Trophoblast cell (in vitro differentiated cells and primary cell): ENCODE results near the gene VPS16.

Experiments
- DNase-seq, 2 donors: peaks; one replicate each; pipeline ENCODE4 v3.0.0-alpha.2; 2016
- H2AFZ ChIP-seq: 2 replicates; pipeline ENCODE4 v1.6.1; 2013; ENCODE audit warnings: low read length, moderate library complexity, mild to moderate bottlenecking; ENCODE audit not compliant: insufficient read depth, poor library complexity
- H2AK5ac ChIP-seq: 2 replicates; pipeline ENCODE4 v1.6.1; 2013; ENCODE audit warnings: mild to moderate bottlenecking, low read length
- H2BK120ac ChIP-seq: 2 replicates; pipeline ENCODE4 v1.6.1; 2013; ENCODE audit warnings: low read length, mild to moderate bottlenecking, moderate library complexity; ENCODE audit not compliant: insufficient read depth, poor library complexity
- H2BK12ac ChIP-seq: 2 replicates; pipeline ENCODE4 v1.6.1; 2013; ENCODE audit warnings: mild to moderate bottlenecking, low read length, moderate library complexity
- H2BK5ac ChIP-seq: 2 replicates; pipeline ENCODE4 v1.6.1; 2013; ENCODE audit warnings: low read length, low read depth, moderate library complexity, mild to moderate bottlenecking; ENCODE audit not compliant: poor library complexity
- H3K14ac ChIP-seq: 2 replicates; pipeline ENCODE4 v1.6.1; 2013; ENCODE audit warnings: mild to moderate bottlenecking, low read length
- H3K18ac ChIP-seq: 2 replicates; pipeline ENCODE4 v1.6.1; 2013; ENCODE audit warnings: mild to moderate bottlenecking, low read length
- H3K23ac ChIP-seq: 2 replicates; pipeline ENCODE4 v1.6.1; 2013; ENCODE audit warnings: low read length
- H3K27ac ChIP-seq: 2 replicates; pipeline ENCODE4 v1.5.1; 2013; ENCODE audit warnings: low read depth, mild to moderate bottlenecking, inconsistent platforms, low read length, moderate library complexity
- H3K27me3 ChIP-seq: 2 replicates; pipeline ENCODE4 v1.6.1; 2013; ENCODE audit warnings: inconsistent platforms, mild to moderate bottlenecking, low read length, moderate library complexity; ENCODE audit not compliant: insufficient read depth
- H3K36me3 ChIP-seq, 2 experiments: 1 replicate in 1 of 2; 2 replicates in 1 of 2; pipeline ENCODE4 v1.6.1; 2013; ENCODE audit warnings: low read length in 2 of 2, mild to moderate bottlenecking in 2 of 2, moderate library complexity in 1 of 2; ENCODE audit not compliant: insufficient read depth in 2 of 2, control insufficient read depth in 1 of 2
- H3K4ac ChIP-seq: 2 replicates; pipeline ENCODE4 v1.6.1; 2013; ENCODE audit warnings: low read depth, mild to moderate bottlenecking, low read length, moderate library complexity
- H3K4me1 ChIP-seq, 2 experiments: 1 replicate in 1 of 2; 2 replicates in 1 of 2; pipeline ENCODE4 v1.6.1; 2013; ENCODE audit warnings: low read length in 2 of 2, mild to moderate bottlenecking in 2 of 2, moderate library complexity in 1 of 2; ENCODE audit not compliant: insufficient read depth in 2 of 2, control insufficient read depth in 1 of 2
- H3K4me2 ChIP-seq: 2 replicates; pipeline ENCODE4 v1.6.1; 2013; ENCODE audit warnings: inconsistent platforms, mild to moderate bottlenecking, low read length, moderate library complexity
- H3K4me3 ChIP-seq: 2 replicates; pipeline ENCODE4 v1.5.1; 2013; ENCODE audit warnings: mild to moderate bottlenecking, low read depth, low read length, inconsistent platforms
- H3K79me1 ChIP-seq: one replicate; pipeline ENCODE4 v1.6.1; 2013; ENCODE audit warnings: low read length
- H3K79me2 ChIP-seq: 2 replicates; pipeline ENCODE4 v1.6.1; 2013; ENCODE audit warnings: low read length, mild to moderate bottlenecking; ENCODE audit not compliant: control insufficient read depth, insufficient read depth, poor library complexity
- H3K9ac ChIP-seq: 2 replicates; pipeline ENCODE4 v1.6.1; 2013; ENCODE audit warnings: mild to moderate bottlenecking, low read length
- H3K9me3 ChIP-seq: 2 replicates; pipeline ENCODE4 v1.6.1; 2013; ENCODE audit warnings: low read depth, mild to moderate bottlenecking, control low read depth, inconsistent platforms, low read length; ENCODE audit not compliant: insufficient read depth
- H4K12ac ChIP-seq: 2 replicates; pipeline ENCODE4 v1.6.1; 2013; ENCODE audit warnings: low read depth, mild to moderate bottlenecking, low read length, moderate library complexity
- H4K8ac ChIP-seq: 2 replicates; pipeline ENCODE4 v1.6.1; 2013; ENCODE audit warnings: low read depth, mild to moderate bottlenecking, low read length, moderate library complexity
- H4K91ac ChIP-seq: one replicate; pipeline ENCODE4 v1.6.1; 2013; ENCODE audit warnings: low read depth, mild to moderate bottlenecking, low read length, moderate library complexity
- WGBS: extraction: QIAGEN DNeasy Blood & Tissue Kit; methylation state at CpG from one replicate; pipeline ENCODE4 v1.1.7; 2013; ENCODE audit warnings: missing lambda C conversion rate; ENCODE audit not compliant: insufficient read length, insufficient coverage; ENCODE audit errors: extremely low coverage; 5-methylcytosine and 5-hydroxymethylcytosine counted together

Gene VPS16

DNA sequence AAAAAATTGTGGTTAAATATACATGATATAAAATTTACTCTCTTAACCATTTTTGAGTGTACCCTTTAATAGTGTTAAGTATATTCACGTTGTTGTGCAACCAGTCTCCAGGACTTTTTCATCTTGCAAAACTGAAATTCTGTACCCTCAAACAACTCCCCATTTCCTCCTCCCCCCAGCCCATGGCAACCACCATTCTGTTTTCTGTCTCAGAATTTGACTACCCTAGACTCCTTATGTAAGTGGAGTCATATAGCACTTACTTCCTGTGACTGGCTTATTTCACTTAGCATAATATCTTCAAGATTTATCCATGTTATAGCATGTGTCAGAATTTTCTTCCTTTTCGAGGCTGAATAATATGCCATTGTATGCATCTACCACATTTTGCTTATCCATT, 5.1 kb downstream of the VPS16 start:
- DNase-seq, result no peak
- Histone ChIP-seq H3K18ac (no peak overlapping the region), H3K27me3 (no peaks in the 10 kb centered on the region), H2BK120ac (no peak overlapping the region), H4K12ac (no peak overlapping the region), H2BK12ac (no peak overlapping the region), H3K9ac (no peak overlapping the region), H3K4me3 (no peak overlapping the region), H4K8ac (no peak overlapping the region), H3K4ac (no peak overlapping the region), H3K4me1 (peaks cover 0 to 2% of the 10 kb centered on the region in 2 experiments), H3K27ac (no peak overlapping the region), H3K9me3 (no peaks in the 10 kb centered on the region), H3K36me3 (peaks cover 0 to 3% of the 10 kb centered on the region in 2 experiments), H3K23ac (no peak overlapping the region), H2AFZ (no peak overlapping the region), H4K91ac (no peak overlapping the region), H3K79me2 (no peaks in the 10 kb centered on the region), H2BK5ac (no peak overlapping the region), H3K79me1 (peaks cover 3% of the 10 kb centered on the region), H3K14ac (no peak overlapping the region), H3K4me2 (no peak overlapping the region), H2AK5ac (no peak overlapping the region)
- whole genome bisulfite sequencing, result no CpG with 5 or more reads among the region's 2 CpGs

DNA sequence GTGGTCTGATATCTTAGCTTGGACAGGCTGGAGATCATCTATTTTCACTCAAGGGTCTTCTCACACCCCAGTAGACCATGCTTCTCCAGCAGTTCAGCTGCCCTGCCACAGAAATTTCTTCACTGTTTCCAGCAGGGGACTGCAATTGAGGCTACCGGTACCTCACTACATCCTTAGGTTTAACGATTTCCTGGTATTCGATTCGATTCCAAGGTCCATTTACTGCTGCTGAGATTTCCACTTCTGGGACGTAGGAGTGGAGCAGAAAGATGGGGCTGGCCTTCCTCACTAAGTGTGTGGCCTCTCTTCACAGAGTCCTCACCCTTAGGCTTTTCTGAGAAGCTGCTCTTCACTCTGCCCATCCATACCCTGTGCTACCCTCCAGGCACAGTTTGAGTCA, 6.2 kb downstream of the VPS16 start:
- DNase-seq, result no peak
- no peak overlapping the region for H2BK12ac ChIP-seq
- no CpG with 5 or more reads among the region's 5 CpGs for WGBS

GRCh38 chr20:2847802-2848201, 7.3 kb downstream of the VPS16 start:
- Histone ChIP-seq H2BK12ac (no peak overlapping the region), H3K27me3 (no peaks in the 10 kb centered on the region), H3K18ac (no peak overlapping the region), H2BK5ac (no peak overlapping the region), H3K79me1 (no peaks in the 10 kb centered on the region), H3K4me1 (peaks cover 2 to 3% of the 10 kb centered on the region in 2 experiments), H4K91ac (no peak overlapping the region), H3K4me3 (peak overlapping the region; percentile 51), H3K4me2 (no peak overlapping the region), H2AK5ac (no peak overlapping the region), H3K4ac (no peak overlapping the region), H3K27ac (no peak overlapping the region), H3K79me2 (no peaks in the 10 kb centered on the region), H2AFZ (no peak overlapping the region), H3K14ac (no peak overlapping the region), H4K8ac (no peak overlapping the region), H2BK120ac (no peak overlapping the region), H4K12ac (no peak overlapping the region), H3K9me3 (no peaks in the 10 kb centered on the region), H3K23ac (no peak overlapping the region), H3K36me3 (peaks cover 0 to 3% of the 10 kb centered on the region in 2 experiments), H3K9ac (no peak overlapping the region)
- no peak for DNase-seq
- WGBS, result no CpG with 5 or more reads among the region's 4 CpGs

More for the DNA sequence above, 6.2 kb downstream of the VPS16 start:
- no peaks in the 10 kb centered on the region for H3K9me3 ChIP-seq
- no peak overlapping the region for H3K4me2 ChIP-seq
- no peaks in the 10 kb centered on the region for H3K79me2 ChIP-seq
- H3K4ac ChIP-seq, result no peak overlapping the region
- H2BK5ac ChIP-seq, result no peak overlapping the region
- H3K18ac ChIP-seq, result no peak overlapping the region
- peaks cover 0 to 3% of the 10 kb centered on the region in 2 experiments for H3K36me3 ChIP-seq
- no peak overlapping the region for H3K9ac ChIP-seq
- H3K23ac ChIP-seq, result no peak overlapping the region
- no peaks in the 10 kb centered on the region for H3K79me1 ChIP-seq
- no peaks in the 10 kb centered on the region for H3K4me1 ChIP-seq
- H4K8ac ChIP-seq, result no peak overlapping the region
- no peak overlapping the region for H2AFZ ChIP-seq
- H2AK5ac ChIP-seq, result no peak overlapping the region
- no peak overlapping the region for H4K91ac ChIP-seq
- no peak overlapping the region for H3K27ac ChIP-seq
- no peak overlapping the region for H4K12ac ChIP-seq
- H3K14ac ChIP-seq, result no peak overlapping the region
- H3K27me3 ChIP-seq, result no peaks in the 10 kb centered on the region
- no peak overlapping the region for H3K4me3 ChIP-seq
- H2BK120ac ChIP-seq, result no peak overlapping the region

- Histone ChIP-seq H3K4ac (no peak overlapping the region), H3K23ac (no peak overlapping the region), H2BK120ac (no peak overlapping the region), H3K9me3 (no peaks in the 10 kb centered on the region), H3K79me1 (no peaks in the 10 kb centered on the region), H4K8ac (no peak overlapping the region), H3K27ac (no peak overlapping the region), H2BK5ac (no peak overlapping the region), H2BK12ac (no peak overlapping the region), H3K4me2 (no peak overlapping the region), H3K36me3 (peaks cover 0 to 3% of the 10 kb centered on the region in 2 experiments), H3K79me2 (no peaks in the 10 kb centered on the region), H3K9ac (no peak overlapping the region), H2AFZ (no peak overlapping the region), H3K27me3 (no peaks in the 10 kb centered on the region), H4K12ac (no peak overlapping the region), H3K4me1 (peaks cover 2 to 3% of the 10 kb centered on the region in 2 experiments), H4K91ac (no peak overlapping the region), H2AK5ac (no peak overlapping the region), H3K14ac (no peak overlapping the region), H3K18ac (no peak overlapping the region), H3K4me3 (no peak overlapping the region)
- WGBS, result no CpG with 5 or more reads among the region's 4 CpGs
- no peak for DNase-seq
These were observed 9.0 kb downstream of the VPS16 start for GRCh38 chr20:2849529-2849928.
